ENCODE measurements around the gene LRP3.

LRP3 gene

DNA sequence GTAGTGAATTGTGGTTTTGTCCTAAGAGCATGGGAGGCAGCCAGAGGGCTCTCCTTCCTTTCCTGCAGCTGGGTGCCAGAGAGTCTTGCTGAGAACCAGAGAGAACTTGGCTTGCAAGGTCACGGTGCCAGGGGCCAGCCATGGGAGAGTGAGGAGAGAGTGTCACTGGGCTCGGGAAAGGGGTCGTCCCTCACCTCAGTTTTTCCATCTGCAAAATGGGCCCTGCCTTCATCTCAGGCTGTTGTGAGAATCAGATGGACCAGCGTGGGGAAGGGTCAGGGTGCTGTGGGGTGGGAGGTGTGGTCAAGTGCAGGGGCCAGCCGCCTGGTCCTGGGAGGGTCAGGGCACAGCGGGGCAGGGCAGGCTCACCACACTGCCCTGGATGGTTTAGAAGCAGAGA, 7.3 kb downstream of the LRP3 start:
- H3K14ac ChIP-seq (ENCODE audit: low read length in 2 of 2): no peak overlapping the region
- no peak overlapping the region for H2BK120ac ChIP-seq (ENCODE audit: low read depth, low read length)
- H2BK5ac ChIP-seq (ENCODE audit: low read depth, low read length, poor library complexity, severe bottlenecking): no peak overlapping the region
- no peak overlapping the region for H3K4me3 ChIP-seq (ENCODE audit: insufficient read depth in 1 of 2, low read depth in 1 of 2, low read length in 2 of 2)
- WGBS: 94% methylated on average over 6 of the region's 6 CpGs
- no peak overlapping the region for H4K91ac ChIP-seq (ENCODE audit: low read length)
- no peak for DNase-seq
- H3K79me1 ChIP-seq (replicated peaks; ENCODE audit: low read length, poor library complexity, severe bottlenecking): no peaks in the 10 kb centered on the region
- no peak overlapping the region for H2BK15ac ChIP-seq (ENCODE audit: low read depth, poor library complexity, severe bottlenecking)
- no peak overlapping the region for H3K9ac ChIP-seq (ENCODE audit: low read length)
- no peak overlapping the region for H3K4ac ChIP-seq (ENCODE audit: low read depth in 1 of 2, low read length in 2 of 2)
- peaks cover 9% of the 10 kb centered on the region for H3K4me1 ChIP-seq (ENCODE audit: control insufficient read depth, insufficient read depth, low read depth, low read length)
- peaks cover 44 to 67% of the 10 kb centered on the region in 2 experiments for H3K36me3 ChIP-seq (ENCODE audit: control insufficient read depth in 1 of 2, insufficient read depth in 2 of 2, low read depth in 1 of 2, low read length in 2 of 2)
- H4K8ac ChIP-seq (ENCODE audit: low read length): no peak overlapping the region
- H3K23ac ChIP-seq (ENCODE audit: low read length in 2 of 2): no peak overlapping the region
- H3K9me3 ChIP-seq (ENCODE audit: control insufficient read depth, low read length): no peaks in the 10 kb centered on the region
- H3K18ac ChIP-seq (ENCODE audit: low read depth in 1 of 2, low read length in 2 of 2): no peak overlapping the region
- no peaks in the 10 kb centered on the region for H3K27me3 ChIP-seq (ENCODE audit: control insufficient read depth in 1 of 2, insufficient read depth in 1 of 2, low read length in 2 of 2)
- H2BK12ac ChIP-seq (ENCODE audit: low read length in 2 of 2): no peak overlapping the region
- H3K27ac ChIP-seq (ENCODE audit: low read length, poor library complexity, severe bottlenecking): no peak overlapping the region
- no peak overlapping the region for H3K4me2 ChIP-seq (ENCODE audit: low read length, poor library complexity, severe bottlenecking)
- H2AK5ac ChIP-seq (ENCODE audit: low read length, severe bottlenecking): no peak overlapping the region
- no peak overlapping the region for H2AFZ ChIP-seq (ENCODE audit: low read depth, low read length)

- H2BK5ac ChIP-seq (ENCODE audit: low read depth, low read length, poor library complexity, severe bottlenecking): no peak overlapping the region
Observed at GRCh38 chr19:33201886-33202545, 7.9 kb downstream of the LRP3 start.

GRCh38 chr19:33202546-33203507, 8.7 kb downstream of the LRP3 start:
- H3K9me3 ChIP-seq (ENCODE audit: control insufficient read depth, low read length): no peaks in the 10 kb centered on the region
- 95% methylated on average over 27 of the region's 27 CpGs for WGBS
- no peaks in the 10 kb centered on the region for H3K79me1 ChIP-seq (replicated peaks; ENCODE audit: low read length, poor library complexity, severe bottlenecking)
- no peak overlapping the region for H3K18ac ChIP-seq (ENCODE audit: low read depth in 1 of 2, low read length in 2 of 2)
- no peak overlapping the region for H3K23ac ChIP-seq (ENCODE audit: low read length in 2 of 2)
- H2AFZ ChIP-seq (ENCODE audit: low read depth, low read length): no peak overlapping the region
- no peak overlapping the region for H2BK15ac ChIP-seq (ENCODE audit: low read depth, poor library complexity, severe bottlenecking)
- no peak overlapping the region for H2BK120ac ChIP-seq (ENCODE audit: low read depth, low read length)
- no peak overlapping the region for H2AK5ac ChIP-seq (ENCODE audit: low read length, severe bottlenecking)
- H3K9ac ChIP-seq (ENCODE audit: low read length): no peak overlapping the region
- H3K4me1 ChIP-seq (ENCODE audit: control insufficient read depth, insufficient read depth, low read depth, low read length): peaks cover 9% of the 10 kb centered on the region
- no peak overlapping the region for H3K27ac ChIP-seq (ENCODE audit: low read length, poor library complexity, severe bottlenecking)
- no peak overlapping the region for H3K4me2 ChIP-seq (ENCODE audit: low read length, poor library complexity, severe bottlenecking)
- peaks cover 39 to 73% of the 10 kb centered on the region in 2 experiments for H3K36me3 ChIP-seq (ENCODE audit: control insufficient read depth in 1 of 2, insufficient read depth in 2 of 2, low read depth in 1 of 2, low read length in 2 of 2)
- no peak overlapping the region for H3K4ac ChIP-seq (ENCODE audit: low read depth in 1 of 2, low read length in 2 of 2)
- no peak overlapping the region for H4K8ac ChIP-seq (ENCODE audit: low read length)
- peak overlapping the region; percentile 19 for H4K91ac ChIP-seq (ENCODE audit: low read length)
- no peak overlapping the region for H2BK12ac ChIP-seq (ENCODE audit: low read length in 2 of 2)
- H3K14ac ChIP-seq (ENCODE audit: low read length in 2 of 2): no peak overlapping the region
- no peaks in the 10 kb centered on the region for H3K27me3 ChIP-seq (ENCODE audit: control insufficient read depth in 1 of 2, insufficient read depth in 1 of 2, low read length in 2 of 2)
- H2BK5ac ChIP-seq (ENCODE audit: low read depth, low read length, poor library complexity, severe bottlenecking): no peak overlapping the region
- DNase-seq: no peak
- no peak overlapping the region for H3K4me3 ChIP-seq (ENCODE audit: insufficient read depth in 1 of 2, low read depth in 1 of 2, low read length in 2 of 2)

More at GRCh38 chr19:33201886-33202545, 7.9 kb downstream of the LRP3 start:
- no peaks in the 10 kb centered on the region for H3K27me3 ChIP-seq (ENCODE audit: control insufficient read depth in 1 of 2, insufficient read depth in 1 of 2, low read length in 2 of 2)
- H3K9ac ChIP-seq (ENCODE audit: low read length): no peak overlapping the region
- no peak overlapping the region for H3K4ac ChIP-seq (ENCODE audit: low read depth in 1 of 2, low read length in 2 of 2)
- peak overlapping the region; percentile 52 for H4K91ac ChIP-seq (ENCODE audit: low read length)
- H2AK5ac ChIP-seq (ENCODE audit: low read length, severe bottlenecking): no peak overlapping the region
- H3K36me3 ChIP-seq (ENCODE audit: control insufficient read depth in 1 of 2, insufficient read depth in 2 of 2, low read depth in 1 of 2, low read length in 2 of 2): peaks cover 40 to 70% of the 10 kb centered on the region in 2 experiments
- H2AFZ ChIP-seq (ENCODE audit: low read depth, low read length): no peak overlapping the region
- no peak overlapping the region for H3K4me2 ChIP-seq (ENCODE audit: low read length, poor library complexity, severe bottlenecking)
- no peak overlapping the region for H2BK120ac ChIP-seq (ENCODE audit: low read depth, low read length)
- DNase-seq: no peak
- H3K18ac ChIP-seq (ENCODE audit: low read depth in 1 of 2, low read length in 2 of 2): no peak overlapping the region
- H3K4me3 ChIP-seq (ENCODE audit: insufficient read depth in 1 of 2, low read depth in 1 of 2, low read length in 2 of 2): no peak overlapping the region
- no peak overlapping the region for H4K8ac ChIP-seq (ENCODE audit: low read length)
- H3K4me1 ChIP-seq (ENCODE audit: control insufficient read depth, insufficient read depth, low read depth, low read length): peaks cover 9% of the 10 kb centered on the region
- H3K23ac ChIP-seq (ENCODE audit: low read length in 2 of 2): no peak overlapping the region
- H3K14ac ChIP-seq (ENCODE audit: low read length in 2 of 2): no peak overlapping the region
- H3K9me3 ChIP-seq (ENCODE audit: control insufficient read depth, low read length): no peaks in the 10 kb centered on the region
- H2BK15ac ChIP-seq (ENCODE audit: low read depth, poor library complexity, severe bottlenecking): no peak overlapping the region
- no peaks in the 10 kb centered on the region for H3K79me1 ChIP-seq (replicated peaks; ENCODE audit: low read length, poor library complexity, severe bottlenecking)
- H2BK12ac ChIP-seq (ENCODE audit: low read length in 2 of 2): no peak overlapping the region
- WGBS: 98% methylated on average over 13 of the region's 15 CpGs
- H3K27ac ChIP-seq (ENCODE audit: low read length, poor library complexity, severe bottlenecking): no peak overlapping the region

- no peak overlapping the region for H3K14ac ChIP-seq (ENCODE audit: low read length in 2 of 2)
- H3K23ac ChIP-seq (ENCODE audit: low read length in 2 of 2): no peak overlapping the region
- no peak overlapping the region for H3K27ac ChIP-seq (ENCODE audit: low read length, poor library complexity, severe bottlenecking)
- H2BK12ac ChIP-seq (ENCODE audit: low read length in 2 of 2): no peak overlapping the region
- no peak overlapping the region for H3K4me2 ChIP-seq (ENCODE audit: low read length, poor library complexity, severe bottlenecking)
- H2AK5ac ChIP-seq (ENCODE audit: low read length, severe bottlenecking): no peak overlapping the region
- peaks cover 9% of the 10 kb centered on the region for H3K4me1 ChIP-seq (ENCODE audit: control insufficient read depth, insufficient read depth, low read depth, low read length)
- H2BK120ac ChIP-seq (ENCODE audit: low read depth, low read length): no peak overlapping the region
- H2BK15ac ChIP-seq (ENCODE audit: low read depth, poor library complexity, severe bottlenecking): no peak overlapping the region
- H4K8ac ChIP-seq (ENCODE audit: low read length): no peak overlapping the region
- no peak overlapping the region for H2BK5ac ChIP-seq (ENCODE audit: low read depth, low read length, poor library complexity, severe bottlenecking)
- no peak overlapping the region for H4K91ac ChIP-seq (ENCODE audit: low read length)
- H3K27me3 ChIP-seq (ENCODE audit: control insufficient read depth in 1 of 2, insufficient read depth in 1 of 2, low read length in 2 of 2): no peaks in the 10 kb centered on the region
- 96% methylated on average over 6 of the region's 6 CpGs for WGBS
- DNase-seq: no peak
- no peak overlapping the region for H3K9ac ChIP-seq (ENCODE audit: low read length)
- H3K9me3 ChIP-seq (ENCODE audit: control insufficient read depth, low read length): no peaks in the 10 kb centered on the region
- no peaks in the 10 kb centered on the region for H3K79me1 ChIP-seq (replicated peaks; ENCODE audit: low read length, poor library complexity, severe bottlenecking)
- H3K4ac ChIP-seq (ENCODE audit: low read depth in 1 of 2, low read length in 2 of 2): no peak overlapping the region
- peaks cover 36 to 69% of the 10 kb centered on the region in 2 experiments for H3K36me3 ChIP-seq (ENCODE audit: control insufficient read depth in 1 of 2, insufficient read depth in 2 of 2, low read depth in 1 of 2, low read length in 2 of 2)
- no peak overlapping the region for H2AFZ ChIP-seq (ENCODE audit: low read depth, low read length)
- H3K18ac ChIP-seq (ENCODE audit: low read depth in 1 of 2, low read length in 2 of 2): no peak overlapping the region
- no peak overlapping the region for H3K4me3 ChIP-seq (ENCODE audit: insufficient read depth in 1 of 2, low read depth in 1 of 2, low read length in 2 of 2)
Observed at GRCh38 chr19:33203529-33203928, 9.4 kb downstream of the LRP3 start.

Data from mesenchymal stem cell (in vitro differentiated cells and primary cell).